SK-N-SH (cell line): Measurements from ENCODE around the gene IL11RA. TPM values are rescaled to one million over a fixed set of nuclear protein-coding genes. Genes with fewer than 3 reads are reported as not detected.

Source experiments
- CTCF ChIA-PET: fragments of 300-600, 350-600 bp; formaldehyde crosslinking; extraction: SDS; loops from one replicate; lab custom pipeline; 2021; lab: Yijun Ruan, JAX
- POLR2A ChIA-PET: fragments of 350-600 bp; sonication (Branson Sonifier 250); formaldehyde crosslinking; extraction: SDS; loops from one replicate; lab custom pipeline; 2020; ENCODE audit warnings: antibody characterized with exemption, inconsistent platforms; lab: Yijun Ruan, JAX
- DNase-seq: peaks from one replicate; pipeline ENCODE4 v3.0.0; 2012
- H2AFZ ChIP-seq: fragments of 200-600 bp; sonication (generic); 2 replicates; pipeline ENCODE4 v1.8.1; 2016; ENCODE audit warnings: antibody characterized with exemption, mild to moderate bottlenecking, low read depth
- H3F3A ChIP-seq: fragments of 200-600 bp; sonication (generic); replicated peaks from 2 replicates; pipeline ENCODE3; 2016; ENCODE audit warnings: antibody characterized with exemption, mild to moderate bottlenecking; ENCODE audit not compliant: insufficient read depth
- H3K27ac ChIP-seq, 2 experiments: fragments of 200-500 bp in 1 of 2; fragments of 200-600 bp in 1 of 2; sonication (Bioruptor generic) in 1 of 2; sonication (generic), shearing (Covaris generic) in 1 of 2; 2 replicates each; pipeline versions ENCODE4 v1.5.1 to v1.6.1; 2014 to 2016; ENCODE audit warnings: low read depth in 2 of 2, inconsistent platforms in 1 of 2, low read length in 1 of 2, mild to moderate bottlenecking in 1 of 2, mixed read lengths in 1 of 2
- H3K27me3 ChIP-seq: fragments of 200-600 bp; sonication (generic), shearing (Covaris generic); 2 replicates; pipeline ENCODE4 v1.6.1; 2016; ENCODE audit warnings: mixed run types; ENCODE audit not compliant: insufficient read depth
- H3K36me3 ChIP-seq, 2 experiments: fragments of 200-500 bp in 1 of 2; fragments of 200-600 bp in 1 of 2; sonication (Bioruptor generic) in 1 of 2; sonication (generic) in 1 of 2; replicated peaks in 1 of 2; 2 replicates each; pipeline versions ENCODE3 to v1.5.1; 2014 to 2016; ENCODE audit warnings: low read length in 1 of 2, mild to moderate bottlenecking in 1 of 2; ENCODE audit not compliant: insufficient read depth in 2 of 2, control insufficient read depth in 1 of 2
- H3K4me1 ChIP-seq, 2 experiments: fragments of 200-500 bp in 1 of 2; fragments of 200-600 bp in 1 of 2; sonication (Bioruptor generic) in 1 of 2; sonication (generic), shearing (Covaris generic) in 1 of 2; 2 replicates each; pipeline versions ENCODE4 v1.5.1 to v1.6.1; 2014 to 2016; ENCODE audit warnings: low read depth in 1 of 2, low read length in 1 of 2, mixed run types in 1 of 2; ENCODE audit not compliant: insufficient read depth in 2 of 2, control insufficient read depth in 1 of 2
- H3K4me2 ChIP-seq: fragments of 200-600 bp; sonication (generic), shearing (Covaris generic); 2 replicates; pipeline ENCODE4 v1.6.1; 2017; ENCODE audit warnings: mixed run types
- H3K4me3 ChIP-seq, 2 experiments: fragments of 200-500 bp in 1 of 2; fragments of 200-600 bp in 1 of 2; sonication (Bioruptor generic) in 1 of 2; sonication (generic), shearing (Covaris generic) in 1 of 2; 2 replicates each; pipeline versions ENCODE4 v1.5.1 to v1.8.1; 2014 to 2016; ENCODE audit warnings: low read depth in 2 of 2, inconsistent platforms in 1 of 2, low read length in 1 of 2, mild to moderate bottlenecking in 1 of 2, mixed read lengths in 1 of 2, moderate library complexity in 1 of 2
- H3K79me2 ChIP-seq: fragments of 200-600 bp; sonication (generic); 2 replicates; pipeline ENCODE4 v1.8.1; 2017; ENCODE audit warnings: mild to moderate bottlenecking; ENCODE audit not compliant: insufficient read depth
- H3K9ac ChIP-seq: fragments of 200-600 bp; sonication (generic); 2 replicates; pipeline ENCODE4 v1.6.1; 2017; ENCODE audit warnings: mixed run types
- H3K9me2 ChIP-seq: fragments of 200-600 bp; sonication (generic); 2 replicates; pipeline ENCODE4 v1.6.1; 2017; ENCODE audit warnings: mixed run types
- H3K9me3 ChIP-seq: fragments of 200-600 bp; sonication (generic); 2 replicates; pipeline ENCODE4 v1.6.1; 2017; ENCODE audit warnings: mixed run types, mild to moderate bottlenecking, moderate library complexity
- H4K20me1 ChIP-seq: fragments of 200-600 bp; sonication (generic); 2 replicates; pipeline ENCODE4 v1.6.1; 2017; ENCODE audit warnings: mild to moderate bottlenecking, mixed run types; ENCODE audit not compliant: insufficient read depth
- GABPA ChIP-seq: IDR thresholded peaks from 2 replicates; pipeline ENCODE4 v1.4.0; 2012; ENCODE audit warnings: low read depth, mild to moderate bottlenecking
- GATA2 ChIP-seq: sonication (generic); formaldehyde crosslinking; IDR thresholded peaks from 2 replicates; pipeline ENCODE4 v1.5.0; 2020; ENCODE audit warnings: mild to moderate bottlenecking, missing genetic modification reagents
- JUND ChIP-seq: IDR thresholded peaks from 2 replicates; pipeline ENCODE4 v1.4.0; 2012
- MAX ChIP-seq: IDR thresholded peaks from 2 replicates; pipeline ENCODE4 v1.4.0; 2012; ENCODE audit warnings: low read depth
- MXI1 ChIP-seq: IDR thresholded peaks from 2 replicates; pipeline ENCODE4 v1.6.1; 2012; ENCODE audit warnings: mild to moderate bottlenecking, low read depth, low read length, improper control_type of control experiment
- RAD21 ChIP-seq: IDR thresholded peaks from 2 replicates; pipeline ENCODE4 v1.6.1; 2012; ENCODE audit warnings: mild to moderate bottlenecking, low read length
- REST ChIP-seq: IDR thresholded peaks from 2 replicates; pipeline ENCODE4 v1.6.1; 2012; ENCODE audit warnings: mild to moderate bottlenecking, low read depth, low read length, moderate library complexity
- RFX5 ChIP-seq: IDR thresholded peaks from 2 replicates; pipeline ENCODE4 v1.6.1; 2012; ENCODE audit warnings: mild to moderate bottlenecking, improper control_type of control experiment, low read length
- SMC3 ChIP-seq: IDR thresholded peaks from 2 replicates; pipeline ENCODE4 v1.6.1; 2012; ENCODE audit warnings: low read depth, low read length, improper control_type of control experiment
- WGBS: methylation state at CpG from one replicate; pipeline ENCODE4 v1.1.6; 2017; ENCODE audit warnings: low lambda C conversion rate; 5-methylcytosine and 5-hydroxymethylcytosine counted together
- polyA plus RNA-seq, 3 experiments: library from polyadenylated mRNA; depleted of rRNA; stranded (reverse); fragments of >200 nt; gene quantifications; 2 replicates each; pipeline ENCODE4 v1.2.3, GENCODE V29; 2012

The IL11RA gene
- polyA plus RNA-seq, 1 of the 3 experiments (the other 2 are of a cell fraction): 16.5 TPM

GRCh38 chr9:34685591-34685990 lies 33.6 kb downstream of the IL11RA start:
- no peaks in the 10 kb centered on the region for H4K20me1 ChIP-seq
- H3K79me2 ChIP-seq: no peaks in the 10 kb centered on the region
- no peaks in the 10 kb centered on the region for H3K9me2 ChIP-seq
- H3K4me1 ChIP-seq: no peaks in the 10 kb centered on the region
- no peak overlapping the region for H3K4me3 ChIP-seq
- H3K36me3 ChIP-seq: no peaks in the 10 kb centered on the region
- no peaks in the 10 kb centered on the region for H3K9me3 ChIP-seq
- no peaks in the 10 kb centered on the region for H3K27me3 ChIP-seq
- no peak overlapping the region for H3K4me2 ChIP-seq
- H3K9ac ChIP-seq: no peak overlapping the region
- ChIA-PET CTCF (interaction anchor here (0.9 to 5.1 kb wide), 4 partner anchors 10 to 184 kb away, joined by 3 to 43 read pairs (median 8); no protein-coding TSS in a partner anchor), POLR2A (no interaction called here)
- no peaks in the 10 kb centered on the region for H3F3A ChIP-seq
- DNase-seq: no peak
- no peak overlapping the region for H2AFZ ChIP-seq
- TF ChIP-seq SMC3 (no peak), RAD21 (no peak), GABPA (no peak), JUND (no peak), MAX (no peak)
- WGBS: 98% methylated on average over 4 of the region's 4 CpGs
- no peak overlapping the region for H3K27ac ChIP-seq

- CTCF ChIA-PET: interaction anchor here (0.9 to 5.1 kb wide), 5 partner anchors 11 to 185 kb away, joined by 3 to 43 read pairs (median 4); no protein-coding TSS in a partner anchor
- TF ChIP-seq RFX5 (no peak), RAD21 (no peak), REST (no peak), GATA2 (CRISPR knock-in tag) (no peak), MXI1 (no peak)
- TF ChIP-seq, all 33 proteins: peak for 0
- Histone ChIP-seq H3K79me2 (no peaks in the 10 kb centered on the region), H3K27ac (no peak overlapping the region), H3K4me3 (no peak overlapping the region), H2AFZ (no peak overlapping the region), H3K27me3 (no peaks in the 10 kb centered on the region), H3K9me3 (no peaks in the 10 kb centered on the region), H3K4me2 (no peak overlapping the region), H3F3A (no peaks in the 10 kb centered on the region), H3K9ac (no peak overlapping the region), H4K20me1 (no peaks in the 10 kb centered on the region), H3K36me3 (no peaks in the 10 kb centered on the region), H3K4me1 (no peaks in the 10 kb centered on the region; a peak in 1 of 4 replicates), H3K9me2 (no peaks in the 10 kb centered on the region)
- POLR2A ChIA-PET: interaction anchor here (0.7 kb wide), 1 partner anchor 14 kb away, joined by 3 read pairs; no protein-coding TSS in a partner anchor
- WGBS: 89% methylated on average over 5 of the region's 5 CpGs
- DNase-seq: no peak
These were observed 34.2 kb downstream of the IL11RA start for GRCh38 chr9:34686231-34686630.
